ENCODE data around the gene SMG1.

SMG1 gene

DNA sequence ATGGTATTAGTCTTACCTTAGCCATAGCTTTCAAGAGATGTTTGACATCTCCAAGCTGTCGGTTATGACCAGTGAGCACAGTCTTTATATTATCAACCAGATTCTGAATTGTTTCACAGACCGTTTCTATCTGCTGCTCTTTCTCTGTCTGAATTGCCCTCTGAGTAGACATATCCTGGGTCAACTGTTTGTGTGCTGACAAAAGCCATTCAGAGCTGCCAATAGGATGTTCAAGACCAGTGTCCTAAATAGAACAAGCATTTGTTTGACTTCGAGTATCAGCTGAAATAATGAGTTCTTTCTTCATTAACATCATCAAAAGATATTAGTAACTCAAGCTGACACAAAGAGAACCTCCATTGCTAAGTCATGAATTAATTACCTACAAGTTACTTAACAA lies 109.9 kb downstream of the SMG1 start:
- FAIRE-seq (no peak), DNase-seq (ENCODE audit: insufficient read length, low spot score) (no peak)
- TF ChIP-seq CTCF (IDR thresholded peaks at IDR 0.05; ENCODE audit: insufficient read depth, missing control alignments): no peak

DNA sequence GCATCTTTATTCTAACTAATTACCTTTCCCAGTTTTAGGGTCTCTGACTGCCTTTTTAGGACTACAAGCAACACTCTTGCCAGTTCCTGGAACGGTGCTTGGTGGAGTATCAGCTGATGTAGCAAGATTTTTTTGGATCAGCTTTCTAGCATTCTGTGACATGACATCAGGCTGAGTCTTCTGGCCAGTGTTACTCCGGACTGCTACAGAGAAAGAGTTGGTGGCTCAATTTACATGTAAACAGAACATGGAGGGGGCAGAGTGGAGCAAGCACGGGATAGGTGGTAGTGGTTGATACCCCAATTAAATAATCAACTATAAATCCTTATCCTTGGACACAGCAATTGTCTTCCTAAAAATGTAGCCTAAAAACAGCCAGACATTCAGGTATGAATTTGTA lies 114.3 kb downstream of the SMG1 start:
- TF ChIP-seq CTCF (IDR thresholded peaks at IDR 0.05; ENCODE audit: insufficient read depth, missing control alignments): no peak
- no peak for DNase-seq (ENCODE audit: insufficient read length, low spot score)
- FAIRE-seq: no peak

DNA sequence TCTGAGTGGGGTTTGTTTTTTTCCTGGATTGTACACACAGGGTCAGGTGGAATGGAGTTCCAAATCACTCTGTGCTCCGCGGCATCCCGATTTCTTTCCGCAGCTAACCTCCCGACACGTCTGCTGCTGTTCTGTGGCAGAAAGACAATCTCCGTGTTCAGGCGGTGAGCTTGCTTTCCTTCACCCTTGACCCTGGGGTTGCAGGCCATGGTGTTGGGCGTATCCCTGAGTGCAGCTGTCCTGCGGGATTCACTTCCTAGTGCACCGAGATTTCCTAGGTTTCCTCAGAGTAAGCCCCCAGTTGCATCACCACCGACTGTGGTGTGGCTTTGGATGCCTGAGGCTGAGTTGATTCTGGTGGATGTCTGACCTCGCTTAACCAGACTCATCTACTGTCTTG lies 117.0 kb downstream of the SMG1 start:
- no peak for DNase-seq (ENCODE audit: insufficient read length, low spot score)
- FAIRE-seq: no peak
- no peak for TF ChIP-seq CTCF (IDR thresholded peaks at IDR 0.05; ENCODE audit: insufficient read depth, missing control alignments)

DNA sequence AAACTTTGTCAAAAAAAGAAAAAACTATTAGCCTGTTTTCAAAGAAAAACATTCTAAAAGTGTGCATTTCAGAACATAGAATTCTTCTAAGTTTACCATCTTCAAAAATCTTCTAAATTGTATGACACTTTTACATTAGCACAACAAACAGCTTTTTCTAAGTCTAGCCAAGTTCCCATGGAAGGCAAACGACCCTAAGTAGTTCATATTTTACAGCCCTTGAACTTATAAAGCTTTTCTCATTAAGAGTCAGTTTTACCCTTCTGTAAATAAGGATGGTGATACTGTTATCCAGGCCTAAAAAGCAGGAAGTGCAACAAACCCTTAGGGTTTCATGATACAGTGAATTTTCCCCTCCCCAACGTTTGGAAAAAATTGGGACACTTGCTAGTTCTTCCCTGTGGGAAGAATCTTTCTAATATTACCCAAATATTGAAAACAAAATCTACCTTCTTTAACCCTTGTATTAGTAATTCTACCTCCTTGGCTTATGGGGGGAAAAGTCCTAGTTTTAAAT lies 120.9 kb downstream of the SMG1 start:
- no peak for TF ChIP-seq CTCF (IDR thresholded peaks at IDR 0.05; ENCODE audit: insufficient read depth, missing control alignments)
- no peak for FAIRE-seq
- no peak for DNase-seq (ENCODE audit: insufficient read length, low spot score)

GRCh38 chr16:18804540-18804939 lies 121.7 kb downstream of the SMG1 start:
- DNase-seq (ENCODE audit: insufficient read length, low spot score) (no peak), FAIRE-seq (no peak)
- no peak for TF ChIP-seq CTCF (IDR thresholded peaks at IDR 0.05; ENCODE audit: insufficient read depth, missing control alignments)

- DNase-seq (ENCODE audit: insufficient read length, low spot score) (no peak), FAIRE-seq (no peak)
- no peak for TF ChIP-seq CTCF (IDR thresholded peaks at IDR 0.05; ENCODE audit: insufficient read depth, missing control alignments)
Observed at GRCh38 chr16:18803569-18804462, 122.4 kb downstream of the SMG1 start.

GRCh38 chr16:18802767-18803343 lies 123.4 kb downstream of the SMG1 start:
- TF ChIP-seq CTCF (IDR thresholded peaks at IDR 0.05; ENCODE audit: insufficient read depth, missing control alignments): no peak
- no peak for FAIRE-seq

More at GRCh38 chr16:18802767-18803343, 123.4 kb downstream of the SMG1 start:
- DNase-seq (ENCODE audit: insufficient read length, low spot score): no peak

All from D721Med (cell line).